ENCODE measurements around the gene INF2.

The INF2 gene

DNA sequence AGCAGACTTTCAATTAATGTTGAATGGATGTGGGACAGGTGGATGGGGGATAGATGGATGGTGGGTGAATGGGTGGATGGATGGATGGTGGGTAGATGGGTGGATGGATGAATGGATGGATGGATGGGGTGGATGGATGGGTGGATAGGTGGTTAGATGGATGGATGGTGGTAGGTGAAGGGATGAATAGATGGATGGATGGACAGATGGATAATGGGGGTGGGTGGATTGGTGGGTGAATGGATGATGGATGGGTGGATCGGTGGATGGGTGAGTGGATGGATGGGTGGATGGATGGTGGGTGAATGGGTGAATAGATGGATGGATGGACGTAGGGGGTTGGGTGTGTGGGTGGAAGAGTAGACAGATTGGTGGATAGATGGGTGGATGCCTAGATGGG, 14.0 kb upstream of the INF2 start:
- in situ Hi-C loops (cut with MboI; ENCODE audit: low sequenced_read_pairs): no loop called here

DNA sequence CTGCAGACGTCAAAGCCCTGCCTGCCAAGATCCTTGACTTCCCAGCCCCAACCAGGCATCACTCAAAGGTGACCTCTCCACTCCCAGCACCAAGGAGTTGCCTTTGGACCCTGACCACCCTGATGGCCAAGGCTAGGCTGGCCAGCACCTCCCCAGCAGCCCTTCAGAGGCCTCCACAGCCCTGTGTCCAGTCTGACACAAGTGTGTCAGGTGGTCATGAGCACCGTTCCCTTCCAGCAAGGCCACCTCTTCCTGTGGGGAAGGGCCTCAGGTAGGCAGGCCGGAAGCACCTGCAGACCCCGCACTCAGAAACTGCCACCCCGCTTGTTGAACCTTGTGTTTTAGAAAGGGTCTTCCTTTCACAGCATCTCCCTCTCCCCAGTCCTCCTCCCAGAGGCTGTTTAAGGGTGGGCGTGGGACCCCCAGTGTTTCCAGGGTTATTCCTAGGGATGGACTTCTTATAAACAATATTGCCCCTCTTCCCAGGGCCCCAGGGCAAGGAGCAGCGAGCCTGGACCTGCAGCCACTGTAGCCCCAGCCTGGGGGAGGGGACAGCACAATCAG, 13.2 kb upstream of the INF2 start:
- in situ Hi-C loops (cut with MboI; ENCODE audit: low sequenced_read_pairs): no loop called here

DNA sequence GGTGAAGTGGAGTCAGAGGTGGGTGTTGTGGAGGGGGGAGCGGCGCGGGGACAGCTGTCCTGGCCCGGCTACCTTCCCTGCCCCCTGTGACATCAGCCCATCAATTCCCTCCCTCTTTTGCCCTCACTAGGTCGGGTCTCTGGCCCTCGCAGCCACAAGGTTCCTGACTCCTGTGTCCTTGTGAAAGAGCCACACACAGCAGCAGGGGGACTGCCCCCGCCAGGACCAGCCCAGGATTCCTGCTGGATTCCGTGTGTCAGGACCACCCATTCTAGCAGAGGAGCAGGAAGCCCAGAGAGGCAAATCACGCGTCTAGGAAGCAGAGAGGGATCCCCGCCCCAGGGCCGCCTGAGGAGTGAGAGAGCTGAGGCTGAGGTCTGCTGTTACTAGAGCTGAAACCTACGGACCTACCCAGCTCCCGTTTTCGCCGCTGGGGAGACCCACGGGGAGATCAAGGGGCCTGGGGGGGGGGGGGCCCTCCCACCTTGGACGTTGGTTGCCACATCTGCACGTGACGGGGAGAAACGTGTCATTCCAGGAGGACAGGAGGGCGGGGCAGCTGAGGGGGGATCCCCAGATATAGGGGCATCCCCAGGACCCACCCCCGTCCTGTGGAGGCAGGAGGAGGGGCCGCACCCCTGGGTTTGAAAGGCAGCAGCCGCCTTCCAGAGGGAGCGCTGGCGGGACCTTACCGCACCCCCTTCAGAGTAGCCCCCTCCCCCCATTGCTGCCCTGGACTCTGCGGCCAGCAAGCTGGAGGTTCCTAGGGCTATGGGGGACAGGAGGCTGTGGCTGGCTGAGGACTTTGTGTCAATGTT, 12.5 kb upstream of the INF2 start:
- in situ Hi-C loops (cut with MboI; ENCODE audit: low sequenced_read_pairs): no loop called here

DNA sequence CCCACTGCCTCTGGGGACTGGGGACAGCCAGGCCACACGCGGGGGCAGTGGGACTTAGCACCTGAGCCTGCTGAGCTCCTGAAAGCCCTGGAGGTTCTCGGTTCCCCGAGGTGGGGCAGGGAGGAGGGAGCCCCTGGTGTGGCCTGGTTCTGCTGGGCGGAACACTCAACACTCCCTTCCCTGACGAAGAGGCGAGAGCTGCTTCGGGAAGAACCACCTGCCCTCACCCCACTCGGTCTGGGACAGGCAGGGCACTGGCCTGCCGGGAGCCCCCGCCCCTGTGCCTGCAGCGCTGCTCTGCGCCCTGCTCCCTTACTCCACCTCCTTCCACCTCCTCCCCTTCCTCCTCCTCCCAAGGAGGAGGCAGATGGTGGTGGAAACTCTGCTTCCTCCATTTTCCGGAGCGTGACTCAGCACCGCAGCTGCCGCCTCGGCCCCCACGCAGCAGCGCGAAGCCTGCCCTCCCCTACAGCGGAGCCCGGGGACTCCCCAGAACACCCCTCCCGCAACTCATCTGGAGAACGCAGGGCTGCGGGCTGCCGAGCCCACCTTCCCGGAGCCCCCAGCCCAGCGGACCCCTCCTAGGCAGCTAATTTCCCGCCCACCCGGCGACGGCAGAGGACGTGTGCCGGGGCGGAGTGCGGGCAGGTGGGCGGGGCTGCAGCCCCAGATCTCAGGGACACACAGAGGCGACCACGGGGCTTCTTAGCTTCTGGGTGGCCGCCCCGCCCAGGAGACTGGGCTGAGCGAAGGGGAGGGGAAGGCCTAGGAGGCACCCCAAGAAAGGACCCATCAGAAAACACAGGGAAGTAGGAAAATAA, 11.7 kb upstream of the INF2 start:
- in situ Hi-C loops (cut with MboI; ENCODE audit: low sequenced_read_pairs): no loop called here

DNA sequence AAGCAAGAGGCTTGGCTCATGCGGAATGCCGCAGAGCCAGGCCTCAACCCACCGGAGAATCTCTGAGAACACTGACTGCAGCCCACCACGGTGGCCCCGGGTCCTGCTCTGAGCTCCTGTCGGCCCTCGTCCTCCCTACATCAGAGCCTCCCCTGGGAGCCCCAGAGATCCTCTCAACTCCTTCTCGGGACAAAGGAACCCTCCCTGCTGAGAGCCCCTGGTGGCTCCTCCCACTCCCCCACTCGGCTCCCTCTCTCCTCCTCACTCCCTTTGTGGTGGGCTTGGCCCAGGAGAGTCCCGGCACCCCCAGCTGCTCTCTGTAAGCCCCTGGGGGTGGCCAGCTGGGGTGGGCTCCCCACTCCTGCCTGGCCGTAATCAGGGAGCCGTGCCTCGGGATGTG, 11.1 kb upstream of the INF2 start:
- in situ Hi-C loops (cut with MboI; ENCODE audit: low sequenced_read_pairs): no loop called here

DNA sequence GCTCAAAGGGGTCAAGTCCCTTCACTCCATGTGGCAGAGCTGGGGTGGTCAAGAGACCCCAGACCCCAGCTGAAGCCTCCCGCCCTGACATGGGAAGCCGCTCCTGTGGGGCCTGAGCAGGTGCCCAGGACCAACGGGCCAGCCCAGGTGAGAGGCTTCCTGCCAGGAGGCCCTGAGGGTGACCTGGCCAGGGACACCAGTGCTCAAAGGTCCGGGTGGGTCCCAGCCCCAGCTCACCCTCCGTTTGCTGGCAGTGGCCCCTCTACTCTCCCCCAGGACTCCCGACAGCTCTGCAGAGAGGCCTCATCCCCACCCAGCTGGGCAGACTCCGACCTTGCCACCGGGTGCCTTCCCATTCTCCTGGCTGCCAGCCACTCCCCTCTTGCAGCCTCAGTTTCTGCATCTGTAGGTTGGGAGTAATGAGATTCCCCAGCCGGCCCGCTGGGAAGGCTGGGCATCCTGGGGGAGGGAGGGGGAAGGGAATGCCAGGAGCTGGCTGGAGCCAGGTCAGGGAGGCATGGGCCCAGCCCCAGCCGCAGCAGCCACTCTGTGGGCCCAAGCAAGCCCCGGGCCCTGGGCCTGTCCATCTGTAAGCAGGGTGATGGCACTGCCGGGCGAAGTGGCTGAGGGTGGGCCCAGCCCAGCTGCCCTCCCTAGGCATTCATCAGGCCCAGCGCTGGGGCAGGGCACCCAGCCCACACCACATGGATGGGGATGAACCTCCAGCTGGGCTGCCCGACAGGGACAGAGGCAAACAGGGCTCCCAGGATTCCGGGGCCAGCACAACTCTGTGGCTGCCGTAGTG, 10.3 kb upstream of the INF2 start:
- in situ Hi-C loops (cut with MboI; ENCODE audit: low sequenced_read_pairs): no loop called here

DNA sequence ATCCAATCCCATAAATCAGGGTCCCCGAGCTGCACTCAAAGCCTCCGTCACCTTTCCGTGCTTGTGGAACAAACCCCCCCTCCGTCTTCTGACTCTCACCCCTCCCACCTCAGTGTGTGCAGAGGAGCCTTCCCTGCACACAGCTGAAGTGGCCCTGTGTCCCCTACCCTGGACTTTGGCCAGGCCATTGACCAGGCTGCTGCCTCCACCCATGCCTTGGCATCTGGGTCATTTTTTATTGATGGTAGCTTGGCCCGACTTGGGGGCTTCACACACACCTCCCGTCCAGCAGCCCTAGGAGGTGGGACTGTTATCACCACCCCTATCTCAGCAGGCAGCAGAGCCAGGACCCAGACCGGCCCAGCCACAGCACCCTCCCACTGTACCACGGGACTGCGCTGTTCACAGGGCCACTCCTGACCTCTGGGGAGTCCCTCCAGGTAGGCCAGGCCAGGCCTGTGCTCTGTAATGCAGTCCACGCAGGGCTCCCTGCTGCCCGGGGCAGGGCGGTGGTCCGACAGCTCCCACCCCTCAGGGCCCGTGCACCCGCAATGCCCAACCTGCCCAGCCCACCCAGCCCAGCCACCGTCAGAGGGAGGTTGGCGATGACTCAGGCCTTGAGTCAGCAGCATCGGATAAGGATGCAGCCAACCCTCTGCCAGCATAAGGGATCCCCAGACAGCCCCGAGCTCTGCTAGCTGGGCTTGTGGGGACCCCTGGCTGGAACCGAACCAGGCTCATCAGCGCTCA, 9.2 kb upstream of the INF2 start:
- in situ Hi-C loops (cut with MboI; ENCODE audit: low sequenced_read_pairs): no loop called here

DNA sequence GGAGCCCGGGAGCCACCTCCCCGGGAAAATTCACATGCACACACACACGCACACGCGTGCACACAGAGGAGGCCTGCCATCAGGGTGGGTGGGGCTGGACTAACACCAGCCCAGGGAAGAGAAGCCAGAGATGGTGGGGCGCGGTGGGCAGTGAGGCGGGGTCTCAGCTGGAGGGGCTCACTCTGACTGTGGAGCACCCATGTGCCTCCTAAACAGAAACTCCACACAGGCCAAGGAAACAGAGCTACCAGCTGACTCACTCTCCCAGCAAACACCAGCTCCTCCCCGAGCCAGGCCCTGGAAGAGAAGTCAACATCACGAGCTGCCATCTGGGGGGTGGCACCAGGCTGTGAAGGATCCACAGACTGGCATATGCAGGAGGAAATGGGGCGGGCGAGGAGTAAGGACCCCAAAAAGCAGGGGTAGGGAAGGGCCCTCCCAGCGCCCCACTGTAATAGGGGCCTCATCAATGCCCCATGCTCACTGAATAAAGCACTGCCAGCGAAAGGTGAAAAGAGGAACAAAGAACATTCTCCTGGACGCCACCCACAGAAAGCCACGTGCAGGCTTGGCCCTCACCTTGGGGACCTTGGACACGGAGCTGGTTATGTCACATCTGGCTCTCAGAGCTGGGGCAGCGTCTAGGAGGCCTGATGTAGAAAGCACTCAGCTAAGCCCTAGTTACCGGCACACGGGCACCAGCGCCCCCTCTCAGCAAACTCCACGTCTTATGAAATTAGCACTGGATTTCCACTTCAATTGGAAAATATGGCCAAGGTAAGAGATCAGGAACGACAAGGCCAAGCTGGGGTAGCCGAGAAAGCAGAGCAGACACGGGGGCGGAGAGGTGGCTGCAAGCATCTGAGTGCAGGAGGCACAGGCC, 8.4 kb upstream of the INF2 start:
- in situ Hi-C loops (cut with MboI; ENCODE audit: low sequenced_read_pairs): no loop called here

DNA sequence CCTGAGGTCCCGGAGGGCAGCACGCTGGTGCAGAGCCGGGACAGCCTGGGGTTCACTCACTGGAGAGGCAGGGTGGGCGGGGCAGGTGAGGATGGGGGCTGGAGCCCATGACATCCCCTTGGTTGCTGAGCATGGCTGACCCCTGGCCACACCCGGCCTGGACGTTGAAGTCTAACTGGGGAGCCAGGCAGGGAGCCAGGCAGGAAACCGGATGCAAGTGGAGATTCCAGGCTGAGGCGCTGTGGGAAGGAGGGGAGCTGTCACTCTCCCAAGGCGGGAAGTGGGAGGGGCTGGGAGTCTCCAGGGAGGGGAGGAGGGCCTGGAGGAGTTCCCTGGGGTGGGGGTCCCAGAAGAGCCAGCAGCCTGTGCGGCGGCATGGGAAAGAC, 7.7 kb upstream of the INF2 start:
- in situ Hi-C loops (cut with MboI; ENCODE audit: low sequenced_read_pairs): no loop called here

DNA sequence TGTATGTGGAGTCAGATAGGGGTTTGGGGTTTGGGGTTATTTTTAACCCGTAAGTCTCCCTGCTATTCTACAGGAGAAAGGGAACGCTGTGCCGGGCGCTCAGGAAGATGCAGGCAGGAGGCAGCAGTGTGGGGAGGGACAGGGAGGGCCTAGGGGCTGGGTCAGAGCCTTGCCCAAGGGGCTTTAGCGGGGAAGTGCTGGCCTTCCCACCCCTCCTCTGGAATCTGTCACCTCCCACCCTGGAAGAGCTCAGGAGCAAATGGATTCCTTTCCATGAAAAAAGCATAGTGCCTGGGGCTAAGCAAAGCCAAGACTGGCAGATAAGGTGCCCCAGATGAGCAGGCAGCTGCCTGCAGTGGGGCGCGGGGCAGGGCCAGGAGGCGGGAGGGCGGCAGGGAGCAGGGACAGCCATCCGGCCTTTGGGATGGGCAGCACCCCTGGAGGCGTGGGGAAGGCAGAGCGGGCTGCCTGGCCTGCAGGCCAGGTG, 7.3 kb upstream of the INF2 start:
- in situ Hi-C loops (cut with MboI; ENCODE audit: low sequenced_read_pairs): no loop called here

DNA sequence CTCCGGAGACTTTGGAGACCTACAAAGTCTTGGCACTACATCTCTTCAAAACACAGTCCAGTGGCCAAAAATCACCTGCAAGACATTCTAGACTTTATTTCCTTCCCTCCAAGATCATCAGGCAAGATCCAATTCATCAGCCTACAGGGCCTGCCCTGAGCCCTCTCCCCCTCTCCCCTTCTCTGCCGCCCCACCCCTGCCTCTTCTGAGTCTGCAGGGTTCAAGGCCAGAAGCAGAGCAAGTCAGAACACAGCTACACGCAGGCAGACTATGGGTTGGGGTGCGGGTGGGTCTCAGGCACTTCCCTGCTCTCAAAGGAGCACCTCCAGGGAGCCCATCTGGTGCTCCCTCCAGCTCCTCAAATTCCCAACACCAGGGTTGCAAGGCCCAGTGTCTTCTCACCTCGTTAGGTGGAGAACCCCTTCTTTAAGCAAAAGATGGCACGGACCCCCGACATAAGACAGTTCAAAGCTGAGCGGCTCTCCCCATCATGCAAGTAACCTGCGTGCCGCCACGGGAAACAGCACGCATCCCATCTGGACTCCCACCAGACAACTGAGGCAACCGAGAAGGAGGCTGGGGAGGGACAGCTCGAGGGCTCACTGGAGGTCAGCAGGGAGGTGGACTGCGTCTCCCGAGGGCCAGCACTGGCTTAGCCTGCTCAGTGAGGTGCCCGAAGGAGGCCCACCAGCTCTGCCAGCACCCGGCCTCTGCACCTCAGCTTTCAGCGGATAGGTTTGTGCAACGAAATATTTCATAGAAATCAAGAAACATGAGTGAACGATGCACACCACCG, 5.6 kb upstream of the INF2 start:
- in situ Hi-C loops (cut with MboI; ENCODE audit: low sequenced_read_pairs): no loop called here

DNA sequence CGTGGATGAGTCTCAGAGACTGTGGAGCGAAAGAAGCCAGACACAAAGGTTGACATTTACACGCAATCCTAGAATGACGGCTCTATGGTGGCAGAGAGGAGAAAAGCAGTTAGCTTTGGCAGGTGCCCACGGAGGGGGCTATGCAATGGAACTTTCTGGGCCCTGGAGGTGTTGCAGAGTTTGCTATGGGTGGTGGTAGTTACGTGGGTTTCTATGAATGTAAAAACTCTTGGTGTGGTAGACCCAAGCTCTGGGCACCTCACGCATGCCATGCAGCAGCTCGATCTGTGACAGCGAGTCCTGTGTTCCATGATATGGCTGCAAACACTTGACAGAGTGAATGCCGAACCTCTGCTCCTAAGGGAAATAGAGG, 5.0 kb upstream of the INF2 start:
- in situ Hi-C loops (cut with MboI; ENCODE audit: low sequenced_read_pairs): no loop called here

DNA sequence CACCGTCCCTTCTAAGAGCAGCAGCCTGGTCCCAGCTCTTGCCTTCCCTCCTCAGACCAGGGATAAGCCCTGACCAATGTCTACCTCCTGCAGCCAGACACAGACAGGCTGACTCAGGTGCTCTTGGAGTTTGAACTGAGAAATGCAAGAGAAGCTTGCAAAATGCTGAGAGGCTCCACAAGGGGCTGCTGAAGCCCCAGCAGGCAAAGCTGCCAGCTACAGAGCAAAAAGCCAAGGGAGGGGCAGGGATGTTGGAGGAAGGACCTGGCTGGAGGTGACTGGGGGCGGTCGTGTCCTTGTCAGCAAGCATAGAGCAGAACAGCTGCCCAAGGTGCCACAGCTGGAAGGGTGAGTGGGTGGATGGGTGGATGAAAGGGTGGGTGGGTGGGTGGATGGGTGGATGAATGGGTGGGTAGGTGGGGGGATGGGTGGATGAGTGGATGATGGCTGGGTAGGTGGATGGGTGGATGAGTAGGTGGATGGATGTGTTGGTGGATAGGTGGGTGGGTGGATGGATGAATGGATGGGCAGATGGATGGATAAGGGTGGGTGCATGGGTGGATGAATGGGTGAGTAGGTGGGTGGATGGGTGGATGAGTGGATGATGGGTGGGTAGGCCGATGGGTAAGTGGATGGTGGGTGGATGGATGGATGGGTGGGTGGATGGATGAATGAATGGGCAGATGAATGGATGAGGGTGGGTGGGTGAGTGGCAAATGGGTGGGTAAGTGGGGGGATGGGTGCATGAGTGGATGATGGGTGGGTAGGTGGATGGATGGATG, 4.0 kb upstream of the INF2 start:
- in situ Hi-C loops (cut with MboI; ENCODE audit: low sequenced_read_pairs): no loop called here

DNA sequence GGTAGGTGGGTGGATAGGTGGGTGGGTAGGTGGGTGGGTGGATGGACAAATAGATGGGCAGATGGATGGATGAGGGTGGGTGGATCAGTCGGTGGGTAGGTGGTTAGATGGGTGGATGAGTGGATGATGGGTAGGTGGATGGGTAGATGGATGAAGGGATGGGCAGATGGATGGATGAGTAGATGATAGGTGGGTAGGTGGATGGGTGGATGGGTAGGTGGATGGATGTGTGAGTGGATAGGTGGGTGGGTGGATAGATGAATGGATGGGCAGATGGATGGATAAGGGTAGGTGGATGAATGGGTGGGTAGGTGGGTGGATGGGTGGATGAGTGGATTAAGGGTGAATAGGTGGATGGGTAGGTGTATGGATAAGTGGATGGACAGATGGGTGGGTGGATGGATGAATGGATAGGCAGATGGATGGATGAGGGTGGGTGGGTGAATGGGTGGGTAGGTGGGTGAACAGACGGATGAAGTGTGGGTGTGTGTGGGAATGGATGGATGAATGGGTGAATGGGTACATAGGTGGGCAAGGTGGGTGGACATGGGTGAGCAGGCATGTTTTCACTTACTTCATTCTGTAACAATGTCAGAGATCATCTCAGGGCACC, 3.3 kb upstream of the INF2 start:
- in situ Hi-C loops (cut with MboI; ENCODE audit: low sequenced_read_pairs): no loop called here

DNA sequence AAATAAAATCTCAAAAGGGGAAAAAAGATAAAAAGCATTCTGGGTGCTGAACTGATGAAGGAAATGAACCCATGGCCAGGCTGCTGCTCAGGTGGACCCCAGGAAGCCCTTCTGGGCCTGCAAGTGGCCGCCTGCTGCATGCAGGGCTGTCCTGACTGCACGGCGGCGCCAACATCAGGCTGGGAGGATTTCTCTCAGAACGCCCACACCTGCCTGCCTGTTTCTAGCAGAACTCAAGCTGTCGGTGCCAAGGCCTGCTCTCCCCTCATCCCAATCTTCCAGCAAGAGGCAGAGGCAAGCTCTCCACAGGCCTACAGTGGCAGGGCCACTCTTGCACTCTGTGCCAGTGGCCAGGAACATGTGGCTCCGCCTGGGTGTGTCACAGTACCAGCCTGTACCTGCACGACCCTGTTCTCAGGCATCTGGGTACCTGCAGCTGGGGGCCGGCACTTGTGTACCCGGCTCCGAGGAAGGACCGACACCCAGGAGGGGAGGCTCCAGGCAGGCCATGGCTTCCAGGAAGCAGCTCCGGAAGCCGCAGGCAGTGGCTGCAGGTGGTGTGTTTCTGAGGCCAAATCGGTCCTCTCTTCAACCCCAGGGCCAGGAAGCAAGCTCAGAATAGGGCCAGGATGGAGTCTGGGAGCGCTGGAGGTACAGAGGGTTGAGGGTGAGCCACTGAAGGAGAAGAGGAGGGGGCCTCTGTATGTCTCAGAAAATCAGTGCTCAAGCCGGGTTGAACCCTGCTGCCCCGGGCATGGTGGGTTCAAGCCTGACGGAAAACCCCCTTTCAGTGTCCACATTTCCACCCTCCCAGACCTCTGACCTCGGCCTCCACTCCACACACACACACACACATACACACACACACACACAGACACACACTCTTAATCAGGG, 2.5 kb upstream of the INF2 start:
- in situ Hi-C loops (cut with MboI; ENCODE audit: low sequenced_read_pairs): no loop called here

All from HL-60/S4 treated with retinoic acid at 250 ng/mL for 4 days and 3 days (cell line).